A549 treated with Hydrocortisone at 1 μM for 4 hours (cell line): ENCODE results near the gene PPP1R27. TPM values are rescaled to one million over a fixed set of nuclear protein-coding genes. Genes with fewer than 3 reads are reported as not detected.

ENCODE experiments used
- total RNA-seq: library from RNA; stranded (reverse); fragments of 200-300 nt; extraction: Qiagen RNA extraction; gene quantifications from 5 replicates; pipeline ENCODE4 v1.2.3, GENCODE V29; 2022

Gene PPP1R27
- 0.15 to 0.39 TPM (median 0.22 TPM) in 4 of 5 replicates, not detected in the other for total RNA-seq

GRCh38 chr17:81834831-81835267 is at the start of gene PPP1R27:
Gene PPP1R27 (minus strand): TSS chr17:81835050. CDS start chr17:81834953, 97 bp downstream.

GRCh38 chr17:81870981-81871386 is 36.1 kb upstream of the PPP1R27 start, which contains the start of gene ARHGDIA:
Gene ARHGDIA (minus strand): TSS chr17:81871337. CDS start chr17:81869930, 1,407 bp downstream.

GRCh38 chr17:81859906-81860755 is 25.3 kb upstream of the PPP1R27 start, which contains the start of gene P4HB:
Gene P4HB (minus strand): TSS chr17:81860535. CDS start chr17:81860471, 64 bp downstream.

GRCh38 chr17:81833160-81833920 is 1.5 kb downstream of the PPP1R27 start, which contains the start of gene MCRIP1:
Gene MCRIP1 (minus strand): TSS chr17:81833291. CDS start chr17:81824506, 8,785 bp downstream.

GRCh38 chr17:81803728-81804558 is 30.9 kb downstream of the PPP1R27 start, which contains the start of gene GCGR:
Gene GCGR (plus strand): TSS chr17:81804150. CDS start chr17:81809019, 4,869 bp downstream.

Other genes with a start within 250 kb of the PPP1R27 start
- gene NPLOC4, start 197.9 kb downstream of the PPP1R27 start, total RNA-seq, result 92.6 to 101 TPM (median 93.6 TPM) in 5 replicates
- gene TSPAN10, start 197.9 kb downstream of the PPP1R27 start, total RNA-seq, result 4.4 to 5.6 TPM (median 4.8 TPM) in 5 replicates
- gene PDE6G, start 178.5 kb downstream of the PPP1R27 start, total RNA-seq, result 1.2 to 3.1 TPM (median 2.5 TPM) in 5 replicates
- gene OXLD1, start 168.4 kb downstream of the PPP1R27 start, total RNA-seq, result 35.7 to 66.2 TPM (median 58.0 TPM) in 5 replicates
- 59.6 to 70.3 TPM (median 61.4 TPM) in 5 replicates for gene CCDC137, start 168.3 kb downstream of the PPP1R27 start, total RNA-seq
- 46.1 to 52.5 TPM (median 49.2 TPM) in 5 replicates for gene ARL16, start 151.3 kb downstream of the PPP1R27 start, total RNA-seq
- gene HGS, start 151.0 kb downstream of the PPP1R27 start, total RNA-seq, result 146 to 202 TPM (median 189 TPM) in 5 replicates
- 207 to 319 TPM (median 292 TPM) in 5 replicates for gene MRPL12, start 131.7 kb downstream of the PPP1R27 start, total RNA-seq
- gene SLC25A10, start 122.8 kb downstream of the PPP1R27 start, total RNA-seq, result 31.5 to 44.9 TPM (median 40.7 TPM) in 5 replicates
- gene GCGR, start 30.9 kb downstream of the PPP1R27 start, total RNA-seq, result 0.08 to 0.47 TPM (median 0.30 TPM) in 5 replicates
- gene MCRIP1, start 1.8 kb downstream of the PPP1R27 start, total RNA-seq, result 82.0 to 105 TPM (median 93.6 TPM) in 5 replicates
- gene P4HB, start 25.5 kb upstream of the PPP1R27 start, total RNA-seq, result 666 to 810 TPM (median 679 TPM) in 5 replicates
- 561 to 665 TPM (median 634 TPM) in 5 replicates for gene ARHGDIA, start 36.3 kb upstream of the PPP1R27 start, total RNA-seq
- gene ALYREF, start 56.5 kb upstream of the PPP1R27 start, total RNA-seq, result 171 to 247 TPM (median 233 TPM) in 5 replicates
- 179 to 295 TPM (median 289 TPM) in 5 replicates for gene ANAPC11, start 56.7 kb upstream of the PPP1R27 start, total RNA-seq
- gene NPB, start 67.2 kb upstream of the PPP1R27 start, total RNA-seq, result 0.36 to 0.59 TPM (median 0.53 TPM) in 5 replicates
- 14.4 to 17.4 TPM (median 16.9 TPM) in 5 replicates for gene PCYT2, start 76.3 kb upstream of the PPP1R27 start, total RNA-seq
- 32.8 to 46.8 TPM (median 42.2 TPM) in 5 replicates for gene SIRT7, start 83.1 kb upstream of the PPP1R27 start, total RNA-seq
- 28.2 to 33.6 TPM (median 29.0 TPM) in 5 replicates for gene MAFG, start 92.7 kb upstream of the PPP1R27 start, total RNA-seq
- 68.6 to 86.8 TPM (median 85.6 TPM) in 5 replicates for gene PYCR1, start 102.2 kb upstream of the PPP1R27 start, total RNA-seq
- not detected in 5 replicates for gene MYADML2, start 112.2 kb upstream of the PPP1R27 start, total RNA-seq
- gene NOTUM, start 126.1 kb upstream of the PPP1R27 start, total RNA-seq, result 0.14 to 0.37 TPM (median 0.35 TPM) in 5 replicates
- gene ASPSCR1, start 142.6 kb upstream of the PPP1R27 start, total RNA-seq, result 20.7 to 30.1 TPM (median 27.2 TPM) in 5 replicates
- gene CENPX, start 187.8 kb upstream of the PPP1R27 start, total RNA-seq, result 123 to 204 TPM (median 184 TPM) in 5 replicates
- gene LRRC45, start 188.3 kb upstream of the PPP1R27 start, total RNA-seq, result 11.0 to 15.6 TPM (median 13.4 TPM) in 5 replicates
- gene RAC3, start 196.6 kb upstream of the PPP1R27 start, total RNA-seq, result 25.9 to 40.2 TPM (median 36.1 TPM) in 5 replicates
- gene DCXR, start 202.6 kb upstream of the PPP1R27 start, total RNA-seq, result 61.0 to 102 TPM (median 96.9 TPM) in 5 replicates
- gene RFNG, start 216.8 kb upstream of the PPP1R27 start, total RNA-seq, result 18.5 to 24.7 TPM (median 23.0 TPM) in 5 replicates
- 114 to 145 TPM (median 137 TPM) in 5 replicates for gene GPS1, start 216.8 kb upstream of the PPP1R27 start, total RNA-seq
- gene DUS1L, start 230.8 kb upstream of the PPP1R27 start, total RNA-seq, result 76.1 to 141 TPM (median 135 TPM) in 5 replicates